Osteocyte (in vitro differentiated cells): ENCODE measurements around the gene NRG3. TPM values are rescaled to one million over a fixed set of nuclear protein-coding genes. Genes with fewer than 3 reads are reported as not detected.

Source experiments
- DNase-seq: peaks from one replicate; pipeline ENCODE4 v3.0.0; 2021; ENCODE audit warnings: mixed read lengths; ENCODE audit not compliant: unreplicated experiment; ENCODE audit errors: extremely low spot score
- H3K27ac Mint-ChIP-seq: one replicate; pipeline ENCODE4 v1.8.0; 2021; ENCODE audit warnings: mild to moderate bottlenecking, mixed read lengths; ENCODE audit not compliant: unreplicated experiment
- H3K27me3 Mint-ChIP-seq: one replicate; pipeline ENCODE4 v1.8.0; 2021; ENCODE audit warnings: mixed read lengths; ENCODE audit not compliant: unreplicated experiment
- H3K36me3 Mint-ChIP-seq: one replicate; pipeline ENCODE4 v1.8.0; 2021; ENCODE audit warnings: mixed read lengths; ENCODE audit not compliant: unreplicated experiment
- H3K4me1 Mint-ChIP-seq: one replicate; pipeline ENCODE4 v1.8.0; 2021; ENCODE audit warnings: mixed read lengths; ENCODE audit not compliant: unreplicated experiment
- H3K4me3 Mint-ChIP-seq: one replicate; pipeline ENCODE4 v1.8.0; 2021; ENCODE audit warnings: mild to moderate bottlenecking, moderate library complexity, mixed read lengths; ENCODE audit not compliant: unreplicated experiment
- H3K9me3 Mint-ChIP-seq: one replicate; pipeline ENCODE4 v1.8.0; 2021; ENCODE audit warnings: mixed read lengths; ENCODE audit not compliant: unreplicated experiment
- total RNA-seq: library from RNA; stranded (reverse); gene quantifications from 2 replicates; pipeline ENCODE4 v1.2.1, GENCODE V29; 2021
- TF ChIP-seq, protein P1 (sequence below): fragments of 200-600 bp; sonication (generic); IDR thresholded peaks from 2 replicates; pipeline ENCODE4 v1.5.0; 2021; ENCODE audit warnings: antibody characterized with exemption, mild to moderate bottlenecking, moderate library complexity

NRG3 gene
- total RNA-seq, 1 donor from 2014 or later: not detected

DNA sequence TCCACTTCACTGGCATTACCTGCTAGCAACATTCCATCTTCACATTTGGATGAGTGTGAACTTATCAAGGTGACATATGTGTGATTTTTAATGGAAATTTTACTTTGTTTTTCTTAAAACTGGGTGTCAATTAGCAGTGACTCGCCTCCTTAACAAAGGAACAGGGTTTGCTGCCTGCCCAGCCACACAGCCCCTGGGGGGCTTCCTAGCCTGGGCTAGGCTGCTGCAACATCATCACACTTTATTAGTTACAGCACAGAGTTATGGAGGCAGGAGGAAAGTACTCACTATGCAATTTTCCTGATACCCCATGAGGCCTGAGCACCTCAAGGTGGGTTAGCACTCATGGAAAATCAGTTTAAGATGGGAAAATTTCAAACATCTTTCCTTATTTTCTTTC, 861.3 kb downstream of the NRG3 start:
- Mint-ChIP-seq H3K36me3 (no peaks in the 10 kb centered on the region), H3K27me3 (no peaks in the 10 kb centered on the region), H3K9me3 (no peaks in the 10 kb centered on the region), H3K4me1 (no peaks in the 10 kb centered on the region), H3K27ac (no peak overlapping the region), H3K4me3 (no peak overlapping the region)
- TF ChIP-seq, protein P1, sequence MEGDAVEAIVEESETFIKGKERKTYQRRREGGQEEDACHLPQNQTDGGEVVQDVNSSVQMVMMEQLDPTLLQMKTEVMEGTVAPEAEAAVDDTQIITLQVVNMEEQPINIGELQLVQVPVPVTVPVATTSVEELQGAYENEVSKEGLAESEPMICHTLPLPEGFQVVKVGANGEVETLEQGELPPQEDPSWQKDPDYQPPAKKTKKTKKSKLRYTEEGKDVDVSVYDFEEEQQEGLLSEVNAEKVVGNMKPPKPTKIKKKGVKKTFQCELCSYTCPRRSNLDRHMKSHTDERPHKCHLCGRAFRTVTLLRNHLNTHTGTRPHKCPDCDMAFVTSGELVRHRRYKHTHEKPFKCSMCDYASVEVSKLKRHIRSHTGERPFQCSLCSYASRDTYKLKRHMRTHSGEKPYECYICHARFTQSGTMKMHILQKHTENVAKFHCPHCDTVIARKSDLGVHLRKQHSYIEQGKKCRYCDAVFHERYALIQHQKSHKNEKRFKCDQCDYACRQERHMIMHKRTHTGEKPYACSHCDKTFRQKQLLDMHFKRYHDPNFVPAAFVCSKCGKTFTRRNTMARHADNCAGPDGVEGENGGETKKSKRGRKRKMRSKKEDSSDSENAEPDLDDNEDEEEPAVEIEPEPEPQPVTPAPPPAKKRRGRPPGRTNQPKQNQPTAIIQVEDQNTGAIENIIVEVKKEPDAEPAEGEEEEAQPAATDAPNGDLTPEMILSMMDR: no peak
- DNase-seq: no peak

DNA sequence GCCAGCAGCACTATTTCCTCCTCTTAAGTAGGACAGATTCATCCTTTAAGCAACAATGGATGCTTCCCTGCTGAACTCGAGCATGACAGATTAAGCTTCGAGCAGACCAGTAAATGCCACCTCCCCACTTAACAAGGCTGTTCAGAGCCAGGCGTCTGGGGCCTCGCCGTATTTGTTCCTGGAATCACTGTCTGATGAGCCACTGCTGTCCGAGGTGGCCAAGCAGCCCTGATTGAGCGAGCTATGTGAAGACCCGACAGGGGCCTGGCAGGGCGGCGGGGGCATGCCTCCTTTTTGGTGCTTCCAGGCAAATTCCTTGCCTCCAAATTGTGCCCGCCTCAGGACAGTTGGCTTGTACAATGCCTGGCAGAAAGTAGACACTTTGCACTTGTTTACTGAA, 862.6 kb downstream of the NRG3 start:
- Mint-ChIP-seq H3K9me3 (no peaks in the 10 kb centered on the region), H3K4me1 (peaks cover 4% of the 10 kb centered on the region), H3K4me3 (no peak overlapping the region), H3K36me3 (no peaks in the 10 kb centered on the region), H3K27ac (no peak overlapping the region), H3K27me3 (no peaks in the 10 kb centered on the region)
- TF ChIP-seq, protein P1: no peak
- DNase-seq: no peak

GRCh38 chr10:82738592-82738991, 863.6 kb downstream of the NRG3 start:
- Mint-ChIP-seq H3K4me1 (peaks cover 7% of the 10 kb centered on the region), H3K36me3 (no peaks in the 10 kb centered on the region), H3K27me3 (no peaks in the 10 kb centered on the region), H3K4me3 (no peak overlapping the region), H3K27ac (no peak overlapping the region), H3K9me3 (no peaks in the 10 kb centered on the region)
- no peak for DNase-seq
- TF ChIP-seq, protein P1: no peak

GRCh38 chr10:82742478-82742877, 867.5 kb downstream of the NRG3 start:
- Mint-ChIP-seq H3K27ac (no peak overlapping the region), H3K36me3 (no peaks in the 10 kb centered on the region), H3K27me3 (no peaks in the 10 kb centered on the region), H3K9me3 (no peaks in the 10 kb centered on the region), H3K4me1 (peaks cover 7% of the 10 kb centered on the region), H3K4me3 (no peak overlapping the region)
- DNase-seq: no peak
- TF ChIP-seq, protein P1: no peak

- Mint-ChIP-seq H3K36me3 (no peaks in the 10 kb centered on the region), H3K4me3 (no peak overlapping the region), H3K27me3 (no peaks in the 10 kb centered on the region), H3K27ac (no peak overlapping the region), H3K4me1 (peaks cover 7% of the 10 kb centered on the region), H3K9me3 (no peaks in the 10 kb centered on the region)
- TF ChIP-seq, protein P1: no peak
- no peak for DNase-seq
Observed at GRCh38 chr10:82742898-82743297, 867.9 kb downstream of the NRG3 start.
